H1 (cell line): ENCODE results near the gene GAB2. TPM values are rescaled to one million over a fixed set of nuclear protein-coding genes. Genes with fewer than 3 reads are reported as not detected.

ENCODE experiments used
- CBX8 ChIP-seq: fragments of 300-800, 300-1000 bp; sonication (generic); IDR thresholded peaks from 2 replicates; pipeline ENCODE4 v1.7.1; 2016; ENCODE audit warnings: low read depth, low read length, borderline replicate concordance
- CHD7 ChIP-seq: fragments of 300-600 bp; sonication (generic); IDR thresholded peaks from 2 replicates; pipeline ENCODE4 v1.7.1; 2012; ENCODE audit warnings: low read length, moderate library complexity, mild to moderate bottlenecking, inconsistent platforms; ENCODE audit not compliant: insufficient replicate concordance
- MAX ChIP-seq: IDR thresholded peaks from 2 replicates; pipeline ENCODE4 v1.6.1; 2012; ENCODE audit warnings: inconsistent platforms
- SP2 ChIP-seq: IDR thresholded peaks from 2 replicates; pipeline ENCODE4 v1.6.1; 2012; ENCODE audit warnings: mild to moderate bottlenecking, low read length, inconsistent platforms
- TEAD4 ChIP-seq: IDR thresholded peaks from 2 replicates; pipeline ENCODE4 v1.6.1; 2012; ENCODE audit warnings: low read depth, low read length, inconsistent platforms, mixed read lengths
- polyA plus RNA-seq, 7 experiments: library from polyadenylated mRNA; depleted of rRNA in 3 of 7; stranded (reverse) in 5 of 7; unstranded in 2 of 7; fragments of >200 nt in 5 of 7; fragments of 200-250 nt in 2 of 7; gene quantifications; 1 replicate in 5 of 7; 2 replicates in 1 of 7; 4 replicates in 1 of 7; pipeline versions ENCODE4 v1.2.1 to v1.2.3, GENCODE V29; 2011 to 2013; ENCODE audit warnings: missing spikeins in 2 of 7, mixed read lengths in 2 of 7
- total RNA-seq: library from RNA; stranded (reverse); fragmentation: NEBNext Ultra II Directional; extraction: Animal tissue kit (Norgen Biotek cat#: 25700); gene quantifications from 2 replicates; pipeline ENCODE4 v1.2.1, GENCODE V29; 2021

GAB2 gene
- total and polyA plus RNA-seq, 2 of the 8 experiments (the other 6 are each of a cell fraction or from before 2014, with no cell fraction given), result 6.3 to 14.0 TPM

GRCh38 chr11:78313181-78313795 lies 104.3 kb downstream of the GAB2 start (continued):
- TF ChIP-seq CHD7 (no peak), CBX8 (no peak), TEAD4 (no peak), MAX (no peak), SP2 (no peak)
- TF ChIP-seq, all 59 proteins: peak for 0
